DOHH2 (cell line): ENCODE data around the gene SORBS1.

Experiments
- H3F3A ChIP-seq: fragments of 200-600 bp; sonication (generic), shearing (Covaris generic); 2 replicates; pipeline ENCODE4 v1.6.0; 2016; ENCODE audit warnings: antibody characterized with exemption, mild to moderate bottlenecking; ENCODE audit not compliant: control insufficient read depth, insufficient read depth
- H3K27ac ChIP-seq: fragments of 200-600 bp; sonication (generic); 2 replicates; pipeline ENCODE4 v1.5.1; 2014; ENCODE audit warnings: low read depth, mild to moderate bottlenecking, low read length, moderate library complexity
- H3K27me3 ChIP-seq: fragments of 200-600 bp; sonication (generic); 2 replicates; pipeline ENCODE4 v1.6.1; 2014; ENCODE audit warnings: mild to moderate bottlenecking, low read length, mixed read lengths; ENCODE audit not compliant: control insufficient read depth
- H3K36me3 ChIP-seq: fragments of 200-600 bp; sonication (generic); 2 replicates; pipeline ENCODE4 v1.6.1; 2014; ENCODE audit warnings: mild to moderate bottlenecking, low read length, moderate library complexity, mixed read lengths; ENCODE audit not compliant: control insufficient read depth
- H3K4me1 ChIP-seq: fragments of 200-600 bp; sonication (generic); 2 replicates; pipeline ENCODE4 v1.6.1; 2014; ENCODE audit warnings: mild to moderate bottlenecking, low read length, mixed read lengths; ENCODE audit not compliant: control insufficient read depth
- H3K4me2 ChIP-seq: fragments of 200-600 bp; sonication (generic); 2 replicates; pipeline ENCODE4 v1.6.0; 2014; ENCODE audit warnings: mild to moderate bottlenecking, low read length, moderate library complexity
- H3K4me3 ChIP-seq: fragments of 200-600 bp; sonication (generic); 2 replicates; pipeline ENCODE4 v1.5.1; 2014; ENCODE audit warnings: mild to moderate bottlenecking, low read length, mixed read lengths
- H3K79me2 ChIP-seq: fragments of 200-600 bp; sonication (generic); 2 replicates; pipeline ENCODE4 v1.6.1; 2014; ENCODE audit warnings: mild to moderate bottlenecking, low read length, mixed read lengths; ENCODE audit not compliant: control insufficient read depth
- H3K9me2 ChIP-seq: fragments of 200-600 bp; sonication (generic); replicated peaks from 2 replicates; pipeline ENCODE4 v1.6.1; 2014; ENCODE audit warnings: mild to moderate bottlenecking, low read length, mixed read lengths; ENCODE audit not compliant: control insufficient read depth
- H3K9me3 ChIP-seq: fragments of 200-600 bp; sonication (generic); 2 replicates; pipeline ENCODE4 v1.6.1; 2014; ENCODE audit warnings: antibody characterized with exemption, low read length, mixed read lengths; ENCODE audit not compliant: control insufficient read depth, insufficient read depth
- H4K20me1 ChIP-seq: fragments of 200-600 bp; sonication (generic); 2 replicates; pipeline ENCODE4 v1.6.0; 2014; ENCODE audit warnings: low read depth, mild to moderate bottlenecking, antibody characterized with exemption, low read length, moderate library complexity; ENCODE audit not compliant: control insufficient read depth, insufficient read depth
- CTCF ChIP-seq: fragments of 200-600 bp; sonication (generic); IDR thresholded peaks from one replicate; pipeline ENCODE4 v1.5.1; 2014; ENCODE audit warnings: antibody characterized with exemption, mild to moderate bottlenecking, low read depth, low read length; ENCODE audit not compliant: poor library complexity, severe bottlenecking
- EZH2phosphoT487 ChIP-seq: fragments of 200-600 bp; sonication (generic); IDR thresholded peaks from 2 replicates; pipeline ENCODE4 v1.6.1; 2017; ENCODE audit warnings: borderline replicate concordance, mild to moderate bottlenecking, antibody characterized with exemption, low read length, moderate library complexity, mixed read lengths

The SORBS1 gene

GRCh38 chr10:95261926-95262325 is 299.2 kb downstream of the SORBS1 start:
- no peaks in the 10 kb centered on the region for H3K9me2 ChIP-seq
- peaks cover 3% of the 10 kb centered on the region; the same call in 1 of the 2 replicates for H3K4me1 ChIP-seq
- no peak overlapping the region for H3K4me3 ChIP-seq
- no peaks in the 10 kb centered on the region for H3K9me3 ChIP-seq
- TF ChIP-seq EZH2phosphoT487 (no peak), CTCF (no peak)
- H3K4me2 ChIP-seq, result no peak overlapping the region
- H3K27me3 ChIP-seq, result no peaks in the 10 kb centered on the region
- no peaks in the 10 kb centered on the region for H4K20me1 ChIP-seq
- H3K27ac ChIP-seq, result no peak overlapping the region
- H3F3A ChIP-seq, result no peaks in the 10 kb centered on the region
- peaks cover 64% of the 10 kb centered on the region for H3K36me3 ChIP-seq
- no peaks in the 10 kb centered on the region for H3K79me2 ChIP-seq
